Endodermal cell (in vitro differentiated cells): Measurements from ENCODE around the gene PDE3A. TPM values are rescaled to one million over a fixed set of nuclear protein-coding genes. Genes with fewer than 3 reads are reported as not detected.

Experiments
- DNase-seq: peaks from one replicate; pipeline ENCODE4 v3.0.0-alpha.2; 2017
- H3K27ac ChIP-seq: 2 replicates; pipeline ENCODE4 v1.5.1; 2013; ENCODE audit warnings: mild to moderate bottlenecking, low read depth, low read length, moderate library complexity
- H3K27me3 ChIP-seq: 2 replicates; pipeline ENCODE4 v1.6.1; 2013; ENCODE audit warnings: mild to moderate bottlenecking, low read length, moderate library complexity; ENCODE audit not compliant: insufficient read depth, control insufficient read depth, poor library complexity, severe bottlenecking
- H3K36me3 ChIP-seq: 2 replicates; pipeline ENCODE4 v1.7.0; 2013; ENCODE audit warnings: mild to moderate bottlenecking, low read length, moderate library complexity; ENCODE audit not compliant: control insufficient read depth, insufficient read depth
- H3K4me1 ChIP-seq: one replicate; pipeline ENCODE4 v1.7.0; 2013; ENCODE audit warnings: low read length; ENCODE audit not compliant: control insufficient read depth, insufficient read depth
- H3K4me3 ChIP-seq: 2 replicates; pipeline ENCODE4 v1.5.1; 2013; ENCODE audit warnings: mild to moderate bottlenecking, low read length, moderate library complexity
- H3K9ac ChIP-seq: 2 replicates; pipeline ENCODE4 v1.6.1; 2013; ENCODE audit warnings: mild to moderate bottlenecking, low read length, moderate library complexity; ENCODE audit not compliant: poor library complexity, severe bottlenecking; ENCODE audit errors: extremely low read depth
- H3K9me3 ChIP-seq: 2 replicates; pipeline ENCODE4 v1.6.1; 2013; ENCODE audit warnings: mild to moderate bottlenecking, low read length, moderate library complexity; ENCODE audit not compliant: control insufficient read depth
- H3K27ac Mint-ChIP-seq: 2 replicates; pipeline ENCODE4 v1.8.0; 2020; ENCODE audit warnings: mixed read lengths
- H3K27me3 Mint-ChIP-seq: 2 replicates; pipeline ENCODE4 v1.8.0; 2021; ENCODE audit warnings: mild to moderate bottlenecking, mixed read lengths; ENCODE audit not compliant: insufficient read depth
- H3K36me3 Mint-ChIP-seq: 2 replicates; pipeline ENCODE4 v1.8.0; 2020; ENCODE audit warnings: low read depth, mixed read lengths
- H3K4me1 Mint-ChIP-seq: 2 replicates; pipeline ENCODE4 v1.8.0; 2020; ENCODE audit warnings: mixed read lengths
- H3K4me3 Mint-ChIP-seq: 2 replicates; pipeline ENCODE4 v1.8.0; 2020; ENCODE audit warnings: mild to moderate bottlenecking, moderate library complexity, mixed read lengths
- H3K9me3 Mint-ChIP-seq: 2 replicates; pipeline ENCODE4 v1.8.0; 2020; ENCODE audit warnings: mild to moderate bottlenecking, mixed read lengths
- CTCF ChIP-seq: fragments of 200-600 bp; sonication (generic); conservative IDR thresholded peaks from 2 replicates; pipeline ENCODE4 v1.5.0; 2021; ENCODE audit warnings: antibody characterized with exemption, mild to moderate bottlenecking
- WGBS, 2 experiments: methylation state at CpG; one replicate each; pipeline versions ENCODE4 v1.1.5 to v1.1.7; 2013; ENCODE audit warnings: missing lambda C conversion rate in 2 of 2, mixed read lengths in 1 of 2; ENCODE audit not compliant: insufficient coverage in 1 of 2, insufficient read length in 1 of 2; 5-methylcytosine and 5-hydroxymethylcytosine counted together
- total RNA-seq, 2 donors: library from RNA; stranded (reverse); fragmentation: NEBNext Ultra II Directional in 1 of 2; extraction: Animal tissue kit (Norgen Biotek cat#: 25700) in 1 of 2; gene quantifications; 2 replicates in 1 of 2; 3 replicates in 1 of 2; pipeline ENCODE4 v1.2.1, GENCODE V29; 2021

PDE3A gene
- total RNA-seq, 2 donors from 2014 or later: 0.62 to 1.8 TPM

DNA sequence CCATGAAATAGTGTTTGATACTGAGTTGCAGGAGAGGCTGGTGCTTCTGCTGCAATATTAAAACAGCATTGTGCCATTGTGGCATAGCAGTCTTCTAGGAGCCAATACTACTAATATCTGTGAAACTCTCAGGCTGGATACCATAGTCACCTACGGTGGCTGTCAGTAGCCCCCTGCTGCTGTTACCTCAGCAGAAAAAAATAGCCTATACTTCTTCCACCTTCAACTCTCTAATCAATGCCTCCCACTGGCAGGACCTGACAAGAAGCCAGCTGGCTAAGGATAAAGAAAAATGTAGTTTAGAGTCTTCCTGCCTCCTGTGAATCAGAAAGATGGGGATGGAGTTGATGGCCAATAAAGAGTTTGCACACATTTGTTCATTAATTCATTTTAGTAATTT is 91.6 kb downstream of the PDE3A start:
- Mint-ChIP-seq H3K4me3 (no peak overlapping the region), H3K27ac (no peak overlapping the region), H3K4me1 (peaks cover 19% of the 10 kb centered on the region), H3K27me3 (no peaks in the 10 kb centered on the region), H3K36me3 (no peaks in the 10 kb centered on the region), H3K9me3 (no peaks in the 10 kb centered on the region)
- TF ChIP-seq CTCF: no peak
- no peak overlapping the region for H3K9ac ChIP-seq
- no peaks in the 10 kb centered on the region for H3K9me3 ChIP-seq
- H3K4me1 ChIP-seq: no peaks in the 10 kb centered on the region
- no peak overlapping the region for H3K27ac ChIP-seq
- no peak overlapping the region for H3K4me3 ChIP-seq
- no peaks in the 10 kb centered on the region for H3K27me3 ChIP-seq
- peak; percentile 70 for DNase-seq
- 5% methylated on average over 1 of the region's 1 CpG; no CpG with 5 or more reads in 1 of the 2 experiments for WGBS, 2 experiments
- H3K36me3 ChIP-seq: no peaks in the 10 kb centered on the region

- DNase-seq: no peak
- no peaks in the 10 kb centered on the region for H3K36me3 Mint-ChIP-seq
- no peak for TF ChIP-seq CTCF
- no peak overlapping the region for H3K4me3 ChIP-seq
- H3K9me3 Mint-ChIP-seq: no peaks in the 10 kb centered on the region
- H3K9me3 ChIP-seq: no peaks in the 10 kb centered on the region
- H3K27ac Mint-ChIP-seq: no peak overlapping the region
- H3K27me3 Mint-ChIP-seq: no peaks in the 10 kb centered on the region
- no peak overlapping the region for H3K4me3 Mint-ChIP-seq
- H3K27ac ChIP-seq: no peak overlapping the region
- 44% methylated on average over 2 of the region's 2 CpGs; no CpG with 5 or more reads in 1 of the 2 experiments for WGBS, 2 experiments
- no peak overlapping the region for H3K9ac ChIP-seq
- peaks cover 16% of the 10 kb centered on the region for H3K4me1 Mint-ChIP-seq
- H3K27me3 ChIP-seq: no peaks in the 10 kb centered on the region
- no peaks in the 10 kb centered on the region for H3K4me1 ChIP-seq
- no peaks in the 10 kb centered on the region for H3K36me3 ChIP-seq
Measured at GRCh38 chr12:20460956-20461355, 92.6 kb downstream of the PDE3A start.

DNA sequence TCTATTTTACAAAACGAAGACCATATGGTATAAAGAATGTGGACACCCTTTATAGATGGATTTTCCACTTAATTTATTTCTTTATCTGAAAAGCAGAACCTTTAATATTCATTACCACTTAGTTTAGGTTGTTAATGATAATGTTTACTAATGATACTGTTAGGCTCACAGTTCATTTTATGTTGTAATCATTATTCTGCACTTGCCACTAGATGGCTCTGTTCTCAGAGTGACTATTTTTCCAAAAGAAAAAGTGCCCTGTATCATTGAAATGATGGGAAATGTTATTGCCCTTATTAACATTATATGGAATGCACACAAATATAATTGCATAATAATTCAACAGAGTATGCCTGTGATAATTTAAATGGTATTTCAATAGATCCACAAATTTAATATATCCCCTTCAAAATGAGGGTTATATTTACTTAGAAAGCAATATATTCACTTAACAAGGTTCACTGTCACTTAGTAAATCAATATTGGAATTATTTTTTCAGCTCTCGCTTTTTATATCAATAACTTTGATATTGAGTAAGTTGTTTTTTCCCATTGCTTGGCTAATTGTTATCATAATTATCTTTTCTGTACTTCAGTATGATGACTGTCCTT is 95.7 kb downstream of the PDE3A start:
- no peak overlapping the region for H3K4me3 ChIP-seq
- no peak overlapping the region for H3K27ac ChIP-seq
- peak; percentile 99 for TF ChIP-seq CTCF
- no peak overlapping the region for H3K9ac ChIP-seq
- Mint-ChIP-seq H3K4me1 (peaks cover 16% of the 10 kb centered on the region), H3K27ac (no peak overlapping the region), H3K9me3 (no peaks in the 10 kb centered on the region), H3K36me3 (no peaks in the 10 kb centered on the region), H3K4me3 (no peak overlapping the region), H3K27me3 (no peaks in the 10 kb centered on the region)
- no peaks in the 10 kb centered on the region for H3K9me3 ChIP-seq
- no peaks in the 10 kb centered on the region for H3K36me3 ChIP-seq
- no CpG with 5 or more reads among the region's 2 CpGs for WGBS, 2 experiments
- H3K27me3 ChIP-seq: no peaks in the 10 kb centered on the region
- no peaks in the 10 kb centered on the region for H3K4me1 ChIP-seq
- no peak for DNase-seq
